HAP-1 (cell line): ENCODE data around the gene C7.
A peak's percentile ranks its signal among the peaks of the same experiment; 100 is the strongest.
"Not testable (repeated sequence)": the region's sequence is repeated elsewhere in the genome, so short reads cannot be mapped to it uniquely, and the experiment has no call there.

ENCODE experiments used
- DNase-seq, 2 experiments: peaks; one replicate each; pipeline ENCODE4 v3.0.0-alpha.2; 2016 to 2020; ENCODE audit warnings: low spot score in 2 of 2
- H3K27me3 ChIP-seq: fragments of 250-450 bp; sonication (Bioruptor Pico); 2 replicates; pipeline ENCODE4 v1.5.1; 2020; ENCODE audit warnings: low read depth, mild to moderate bottlenecking, moderate library complexity
- H3K36me3 ChIP-seq: fragments of 250-450 bp; sonication (Bioruptor Pico); replicated peaks from 2 replicates; pipeline ENCODE4 v1.5.1; 2020; ENCODE audit warnings: mild to moderate bottlenecking
- H3K4me1 ChIP-seq: fragments of 250-450 bp; sonication (Bioruptor Pico); 2 replicates; pipeline ENCODE4 v1.5.1; 2020; ENCODE audit warnings: mild to moderate bottlenecking
- H3K4me3 ChIP-seq: fragments of 250-450 bp; sonication (Bioruptor Pico); 2 replicates; pipeline ENCODE4 v1.5.1; 2020; ENCODE audit warnings: mild to moderate bottlenecking, moderate library complexity
- H3K9me3 ChIP-seq: fragments of 250-450 bp; sonication (Bioruptor Pico); 2 replicates; pipeline ENCODE4 v1.5.1; 2020; ENCODE audit warnings: mild to moderate bottlenecking, moderate library complexity
- in situ Hi-C: fragments of 300-500 bp; cut with MboI; formaldehyde crosslinking; loops from 3 replicates; pipeline ENCODE4 v1.14.3; 2020; ENCODE audit warnings: low sequenced_read_pairs, inconsistent platforms, mixed read lengths

The C7 gene

DNA sequence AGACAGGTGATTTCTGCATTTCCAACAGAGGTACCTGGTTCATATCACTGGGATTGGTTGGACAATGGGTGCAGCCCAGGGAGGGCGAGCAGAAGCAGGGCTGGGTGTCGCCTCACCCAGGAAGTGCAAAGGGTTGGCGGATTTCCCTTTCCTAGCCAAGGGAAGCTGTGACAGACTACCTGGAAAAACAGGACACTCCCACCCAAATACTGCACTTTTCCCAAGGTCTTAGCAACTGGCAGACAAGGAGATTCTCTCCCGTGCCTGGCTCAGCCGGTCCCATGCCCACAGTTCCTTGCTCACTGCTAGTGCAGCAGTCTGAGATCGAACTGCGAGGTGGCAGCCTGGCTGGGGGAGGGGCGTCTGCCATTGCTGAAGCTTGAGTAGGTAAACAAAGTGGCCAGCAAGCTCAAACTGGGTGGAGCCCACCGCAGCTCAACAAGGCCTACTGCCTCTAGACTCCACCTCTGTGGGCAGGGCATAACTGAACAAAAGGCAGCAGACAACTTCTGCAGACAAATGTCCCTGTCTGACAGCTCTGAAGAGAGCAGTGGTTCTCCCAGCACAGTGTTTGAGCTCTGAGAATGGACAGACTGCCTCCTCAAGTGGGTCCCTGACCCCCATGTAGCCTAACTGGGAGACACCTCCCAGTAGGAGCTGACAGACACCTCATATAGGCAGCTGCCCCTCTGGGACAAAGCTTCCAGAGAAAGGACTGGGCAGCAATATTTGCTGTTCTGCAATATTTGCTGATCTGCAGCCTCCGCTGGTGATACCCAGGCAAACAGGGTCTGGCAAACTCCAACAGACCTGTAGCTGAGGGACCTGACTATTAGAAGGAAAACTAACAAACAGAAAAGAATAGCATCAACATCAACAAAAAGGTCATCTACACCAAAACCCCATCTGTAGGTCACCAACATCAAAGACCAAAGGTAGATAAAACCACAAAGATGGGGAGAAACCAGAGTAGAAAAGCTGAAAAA is 13.6 kb upstream of the C7 start:
- in situ Hi-C loops = loop anchor here (25.0 kb wide), 1 partner anchor 1183 kb away; no protein-coding TSS in a partner anchor
- not testable (repeated sequence) for H3K4me3 ChIP-seq, H3K27me3 ChIP-seq, H3K36me3 ChIP-seq, H3K9me3 ChIP-seq, H3K4me1 ChIP-seq
- peak in 1 of 2 experiments; percentile 53 for DNase-seq

DNA sequence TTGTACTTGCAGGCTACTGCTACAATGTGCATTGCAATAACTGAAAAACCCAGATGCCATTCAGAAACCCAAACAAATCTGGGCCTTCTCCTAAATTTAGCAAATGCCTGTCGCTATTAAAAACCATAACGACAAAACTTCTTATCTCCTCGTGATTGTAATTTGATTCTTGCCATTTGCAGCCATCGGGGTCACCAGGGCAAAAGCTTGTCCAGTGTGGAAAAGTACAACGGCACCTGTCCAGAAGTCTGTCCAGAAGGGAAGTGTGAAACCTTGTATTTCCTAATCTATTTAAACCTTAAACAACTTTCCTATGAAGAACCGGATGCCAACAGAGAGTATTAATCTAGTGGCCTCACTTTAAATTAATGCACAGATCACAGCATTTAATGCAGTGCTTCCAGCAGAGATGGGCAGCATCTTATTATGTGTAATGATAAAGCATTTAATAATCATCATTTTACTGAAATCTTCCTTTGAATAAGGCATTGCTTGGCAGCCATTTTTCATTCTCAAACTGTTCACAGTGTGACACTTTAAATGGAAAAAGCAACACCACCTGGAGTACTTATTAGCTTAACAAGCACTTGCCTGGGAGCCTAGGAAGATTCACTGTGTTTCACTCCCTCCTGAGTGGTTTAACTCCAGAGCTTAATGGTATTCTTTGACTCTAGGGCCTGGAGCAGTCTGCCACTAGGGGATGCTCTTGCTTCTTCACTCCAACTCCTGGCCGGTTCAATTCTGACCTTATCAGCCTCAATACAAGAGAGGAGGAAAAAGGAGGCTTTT is 4.9 kb upstream of the C7 start:
- H3K9me3 ChIP-seq = no peaks in the 10 kb centered on the region
- no peaks in the 10 kb centered on the region for H3K4me1 ChIP-seq
- in situ Hi-C loops = no loop called here
- H3K27me3 ChIP-seq = peaks cover 4% of the 10 kb centered on the region; the same call in 1 of the 2 replicates
- H3K36me3 ChIP-seq = no peaks in the 10 kb centered on the region
- DNase-seq = peak; percentile 59 to 67
- no peak overlapping the region for H3K4me3 ChIP-seq

DNA sequence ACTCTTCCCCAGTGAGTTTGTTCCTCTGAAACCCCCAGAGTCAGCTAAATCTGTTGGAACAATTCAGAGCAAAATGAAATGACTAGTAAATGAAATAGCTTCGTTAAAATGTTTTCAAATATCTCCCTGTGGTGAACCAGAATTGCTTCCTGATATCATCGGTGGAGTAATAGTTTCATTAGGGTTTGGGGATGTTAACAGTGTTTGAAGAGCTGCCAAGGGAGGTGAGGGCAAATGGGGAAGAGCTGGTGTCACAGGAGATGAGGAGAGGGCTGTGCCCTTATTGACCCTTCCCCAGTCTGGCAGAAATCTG is 4.3 kb upstream of the C7 start:
- DNase-seq = no peak
- H3K36me3 ChIP-seq = no peaks in the 10 kb centered on the region
- in situ Hi-C loops = no loop called here
- H3K4me1 ChIP-seq = no peaks in the 10 kb centered on the region
- peaks cover 4% of the 10 kb centered on the region; the same call in 1 of the 2 replicates for H3K27me3 ChIP-seq
- H3K4me3 ChIP-seq = no peak overlapping the region
- H3K9me3 ChIP-seq = no peaks in the 10 kb centered on the region

DNA sequence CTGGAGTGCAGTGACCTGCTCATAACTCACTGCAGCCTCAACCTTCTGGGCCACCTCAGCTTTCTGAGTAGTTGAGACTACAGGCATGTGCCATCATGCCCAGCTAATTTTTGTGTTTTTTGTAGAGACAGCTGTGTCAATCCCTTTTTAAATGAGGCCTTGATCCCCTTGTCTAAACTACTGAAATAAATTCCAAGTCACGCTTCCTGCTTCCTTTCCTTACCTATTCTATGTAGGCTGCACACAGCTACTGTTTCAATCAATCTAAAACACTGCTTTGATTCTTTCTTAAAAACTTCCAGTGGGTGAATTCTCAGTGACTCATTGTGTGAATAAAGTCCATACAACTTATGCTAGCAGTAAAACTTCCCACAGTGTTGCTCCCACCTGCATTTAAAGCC is 2.9 kb upstream of the C7 start:
- Histone ChIP-seq H3K4me3 (no peak overlapping the region), H3K36me3 (no peaks in the 10 kb centered on the region), H3K4me1 (no peaks in the 10 kb centered on the region), H3K9me3 (no peaks in the 10 kb centered on the region), H3K27me3 (peaks cover 4% of the 10 kb centered on the region; the same call in 1 of the 2 replicates)
- DNase-seq = no peak
- in situ Hi-C loops = no loop called here

DNA sequence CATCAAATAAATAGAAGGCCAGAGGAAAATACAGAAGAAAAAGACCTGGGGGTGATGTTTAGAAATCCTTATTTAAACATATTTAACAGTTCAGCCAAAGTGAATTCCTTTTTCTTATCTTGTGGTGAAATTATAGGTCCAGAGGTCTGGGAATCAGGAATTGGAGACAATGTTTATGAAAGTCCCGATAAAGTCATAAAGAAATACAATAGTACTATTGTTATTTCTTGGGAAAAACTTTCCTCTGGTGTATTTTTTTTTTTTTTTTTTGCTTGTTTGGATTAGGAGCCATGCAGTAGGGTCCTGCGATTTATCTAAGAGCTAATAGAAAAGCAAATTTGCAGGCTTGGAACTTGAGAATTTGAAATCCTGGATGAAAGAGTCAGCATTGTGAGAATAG is 426 bp downstream of the C7 start:
- in situ Hi-C loops = no loop called here
- Histone ChIP-seq H3K9me3 (no peaks in the 10 kb centered on the region), H3K36me3 (no peaks in the 10 kb centered on the region), H3K4me1 (no peaks in the 10 kb centered on the region), H3K4me3 (no peak overlapping the region), H3K27me3 (peaks cover 4% of the 10 kb centered on the region; the same call in 1 of the 2 replicates)
- DNase-seq = no peak

DNA sequence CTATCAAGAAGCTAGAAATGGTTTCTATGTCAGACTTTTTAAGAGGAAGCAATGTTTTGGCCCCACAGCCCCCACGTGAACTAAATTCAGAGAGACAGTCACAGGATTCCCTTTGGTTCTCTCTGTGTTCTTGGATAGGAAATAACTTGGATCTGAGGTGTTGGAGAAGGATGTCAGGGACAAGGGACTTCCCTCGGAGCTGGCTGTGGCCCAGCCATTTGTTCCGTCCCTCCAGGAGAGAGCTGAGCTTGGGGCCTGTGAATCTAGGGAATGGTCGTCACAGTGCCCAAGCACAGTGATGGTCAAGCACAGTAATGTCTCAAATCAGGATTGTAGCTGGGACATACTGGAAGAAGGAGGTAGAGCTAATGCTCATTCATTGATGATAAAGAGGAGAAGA is 2.0 kb downstream of the C7 start:
- DNase-seq = no peak
- no peaks in the 10 kb centered on the region for H3K9me3 ChIP-seq
- no peaks in the 10 kb centered on the region for H3K36me3 ChIP-seq
- no peaks in the 10 kb centered on the region for H3K4me1 ChIP-seq
- no peak overlapping the region for H3K4me3 ChIP-seq
- H3K27me3 ChIP-seq = no peaks in the 10 kb centered on the region
- in situ Hi-C loops = no loop called here

DNA sequence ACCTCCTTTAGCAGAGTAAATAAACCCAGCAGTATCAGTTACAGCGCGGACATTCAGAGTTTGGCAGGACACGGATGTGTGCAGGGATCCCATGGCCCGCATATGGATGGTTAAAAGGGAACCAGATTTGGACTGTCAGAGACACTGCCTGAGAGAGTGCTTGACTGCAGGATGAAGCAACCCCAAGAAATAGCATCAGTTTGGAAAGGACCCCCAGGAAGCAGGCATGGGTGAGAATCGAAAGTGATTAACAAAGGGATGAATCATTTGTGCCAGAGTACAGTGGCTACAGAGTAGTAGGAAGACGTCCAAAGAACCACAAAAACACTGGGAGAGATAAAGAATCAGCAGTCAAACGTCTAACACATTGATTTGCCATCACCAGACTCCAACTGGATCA is 5.5 kb downstream of the C7 start:
- no peak overlapping the region for H3K4me3 ChIP-seq
- no peak for DNase-seq
- H3K27me3 ChIP-seq = no peaks in the 10 kb centered on the region
- in situ Hi-C loops = no loop called here
- no peaks in the 10 kb centered on the region for H3K9me3 ChIP-seq
- H3K36me3 ChIP-seq = no peaks in the 10 kb centered on the region
- H3K4me1 ChIP-seq = no peaks in the 10 kb centered on the region

DNA sequence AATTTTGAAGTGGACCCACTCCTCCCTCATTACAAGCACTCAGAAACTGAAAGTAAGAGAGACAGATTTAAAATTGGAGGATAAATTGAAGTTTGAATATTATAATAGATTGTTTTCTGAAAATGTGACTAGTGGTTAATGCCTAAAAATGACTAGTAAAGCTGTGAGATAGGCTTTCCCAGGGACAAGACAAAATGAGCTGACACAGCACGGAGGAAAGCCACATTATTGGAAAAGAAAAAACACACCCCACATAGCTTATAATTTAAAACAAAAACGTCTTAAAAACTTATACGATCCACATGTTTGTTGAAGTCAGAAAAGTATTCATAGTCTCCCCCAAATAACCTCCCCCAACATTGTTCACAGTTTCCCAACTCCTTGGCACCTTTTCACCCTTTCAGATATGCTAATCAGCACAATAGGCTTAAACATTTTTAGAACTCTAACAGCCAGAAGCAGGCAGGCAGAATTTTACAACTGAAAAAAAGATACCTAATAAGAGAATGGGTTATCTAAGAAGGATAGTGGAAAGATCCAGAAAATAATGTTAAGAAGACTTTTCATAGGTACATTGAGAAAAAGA is 6.1 kb downstream of the C7 start:
- Histone ChIP-seq H3K9me3 (no peaks in the 10 kb centered on the region), H3K4me3 (no peak overlapping the region), H3K36me3 (no peaks in the 10 kb centered on the region), H3K27me3 (no peaks in the 10 kb centered on the region), H3K4me1 (no peaks in the 10 kb centered on the region)
- no peak for DNase-seq
- in situ Hi-C loops = no loop called here

DNA sequence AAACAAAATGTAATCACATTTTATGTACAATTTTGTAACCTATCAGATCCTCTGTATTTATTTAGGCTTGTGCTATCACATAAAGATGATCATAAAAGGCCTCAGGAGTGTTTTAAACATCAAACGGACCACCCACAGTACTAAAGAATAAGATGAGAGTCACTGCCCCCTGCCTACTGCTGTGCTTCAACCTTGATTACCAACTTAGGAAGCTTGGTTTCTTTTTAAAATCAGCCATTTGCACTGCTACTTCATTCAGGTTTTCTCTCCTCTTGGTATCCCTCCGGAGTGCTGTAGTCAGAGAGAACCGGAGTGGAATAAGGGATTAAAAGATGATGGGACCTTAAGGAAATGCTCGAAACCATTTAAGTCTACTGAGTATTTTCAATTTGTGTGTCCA is 6.9 kb downstream of the C7 start:
- Histone ChIP-seq H3K27me3 (no peaks in the 10 kb centered on the region), H3K4me1 (no peaks in the 10 kb centered on the region), H3K36me3 (no peaks in the 10 kb centered on the region), H3K9me3 (no peaks in the 10 kb centered on the region), H3K4me3 (no peak overlapping the region)
- no peak for DNase-seq
- in situ Hi-C loops = no loop called here

DNA sequence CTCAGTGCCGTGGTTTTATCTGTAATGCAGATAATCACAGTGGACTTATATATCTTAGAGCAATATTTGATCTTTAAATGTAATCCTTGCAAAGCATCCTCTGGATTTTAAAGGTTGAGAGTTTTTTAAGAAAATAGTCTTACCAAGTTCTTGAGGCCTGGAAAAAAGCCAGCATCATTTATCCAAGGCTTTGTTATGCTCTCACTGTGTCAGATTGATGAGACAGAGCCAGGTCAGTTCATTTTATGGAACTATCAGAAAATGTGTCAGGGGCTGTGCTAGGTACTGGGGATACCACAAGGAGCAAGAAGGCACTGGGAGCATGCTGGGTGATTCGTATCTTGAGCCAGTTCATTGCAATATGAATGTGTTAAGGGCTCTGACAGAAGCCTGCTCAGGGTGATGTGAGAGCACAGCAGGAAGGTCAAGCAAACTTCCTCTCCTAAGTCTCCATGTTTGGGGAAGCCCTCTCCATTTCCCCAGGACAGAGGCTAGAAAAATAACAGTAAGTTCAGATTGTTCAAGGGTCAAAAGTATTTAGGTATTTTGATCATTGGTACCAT is 19.7 kb downstream of the C7 start:
- no peak for DNase-seq
- in situ Hi-C loops = no loop called here
- H3K4me3 ChIP-seq = no peak overlapping the region

DNA sequence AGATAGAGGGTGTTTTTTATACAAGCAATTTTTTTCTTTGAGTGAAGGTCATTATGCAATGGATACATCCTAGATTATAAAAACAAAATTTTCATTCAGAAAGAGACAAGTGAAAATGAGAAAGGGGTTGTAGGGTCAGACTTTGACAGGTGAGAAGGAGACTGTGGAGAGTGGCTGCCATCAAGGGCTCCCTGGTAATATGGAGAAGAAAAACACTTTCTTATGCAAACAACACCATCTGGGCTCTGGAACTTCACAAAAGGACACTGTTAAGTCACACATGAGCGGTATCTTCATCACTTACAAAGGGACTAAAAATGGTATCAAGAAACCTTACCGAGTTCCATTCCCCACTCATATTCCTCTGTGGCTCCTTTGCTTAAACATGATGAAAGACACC is 23.5 kb downstream of the C7 start:
- Histone ChIP-seq H3K4me1 (no peaks in the 10 kb centered on the region), H3K9me3 (no peaks in the 10 kb centered on the region), H3K27me3 (no peaks in the 10 kb centered on the region; the same call in 1 of the 2 replicates), H3K36me3 (no peaks in the 10 kb centered on the region), H3K4me3 (no peak overlapping the region)
- DNase-seq = no peak
- in situ Hi-C loops = no loop called here

More for the DNA sequence above, 19.7 kb downstream of the C7 start:
- no peaks in the 10 kb centered on the region for H3K4me1 ChIP-seq
- H3K36me3 ChIP-seq = no peaks in the 10 kb centered on the region
- H3K9me3 ChIP-seq = no peaks in the 10 kb centered on the region
- no peaks in the 10 kb centered on the region for H3K27me3 ChIP-seq

DNA sequence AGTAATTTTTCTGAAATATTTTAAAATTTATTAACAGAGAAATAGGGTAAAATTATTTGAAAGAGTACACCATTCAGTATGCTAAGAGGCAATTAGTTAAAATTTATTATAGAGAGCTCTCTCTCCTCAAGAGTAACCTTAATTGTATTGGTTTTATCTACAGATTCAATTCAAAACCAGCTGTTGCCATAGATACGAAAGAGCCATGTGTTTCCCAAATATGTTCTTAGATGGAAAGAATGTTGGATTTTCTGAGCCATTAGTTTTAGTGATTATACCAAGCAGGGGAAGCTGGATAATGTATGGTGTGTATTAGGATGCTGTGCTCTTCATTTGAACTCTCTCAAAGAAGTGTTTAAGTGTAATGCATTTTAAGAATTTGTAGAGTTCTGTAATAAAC is 27.8 kb downstream of the C7 start:
- no peaks in the 10 kb centered on the region for H3K4me1 ChIP-seq
- no peak for DNase-seq
- in situ Hi-C loops = no loop called here
- no peak overlapping the region for H3K4me3 ChIP-seq
- H3K36me3 ChIP-seq = no peaks in the 10 kb centered on the region
- no peaks in the 10 kb centered on the region; the same call in 1 of the 2 replicates for H3K27me3 ChIP-seq
- no peaks in the 10 kb centered on the region for H3K9me3 ChIP-seq

DNA sequence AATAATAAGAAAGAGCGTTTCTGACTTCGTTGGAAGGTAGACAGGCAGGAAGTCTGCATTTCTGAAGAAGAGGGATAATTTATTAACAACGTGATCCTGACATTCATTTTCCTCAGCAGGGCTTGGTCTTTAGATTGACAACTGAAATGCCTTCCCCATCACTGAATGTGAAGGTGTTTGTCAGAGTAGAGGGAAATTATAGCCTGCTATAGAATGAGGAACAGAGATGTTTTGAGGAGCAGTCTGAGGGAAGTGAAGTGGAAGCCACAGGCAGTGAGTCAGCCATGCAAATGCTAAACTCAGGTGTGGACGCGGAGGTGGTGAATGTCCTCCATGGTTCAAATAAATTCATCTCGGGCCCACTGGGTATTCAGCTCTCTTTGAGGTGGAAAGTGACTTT is 30.5 kb downstream of the C7 start:
- in situ Hi-C loops = no loop called here
- Histone ChIP-seq H3K36me3 (no peaks in the 10 kb centered on the region), H3K27me3 (peaks cover 2% of the 10 kb centered on the region; the same call in 1 of the 2 replicates), H3K4me3 (no peak overlapping the region), H3K9me3 (no peaks in the 10 kb centered on the region), H3K4me1 (no peaks in the 10 kb centered on the region)
- no peak for DNase-seq
